Heart left ventricle (tissue), 16 donors: ENCODE results near the gene SEZ6L2. TPM values are rescaled to one million over a fixed set of nuclear protein-coding genes. Genes with fewer than 3 reads are reported as not detected.

Experiments used
- ATAC-seq, 4 donors: fragments of 200-7000 bp; cut with Tn5 transposase; one replicate each; pipeline ENCODE4 v1.9.1; 2020 to 2022; ENCODE audit warnings: moderate library complexity in 4 of 4, mild to moderate bottlenecking in 3 of 4, moderate number of reproducible peaks in 1 of 4
- DNase-seq, 5 donors: peaks; one replicate each; pipeline ENCODE4 v3.0.0-alpha.2; 2020
- H3K27ac ChIP-seq, 12 donors: fragments of 200-600 bp; sonication (generic) in 4 of 12; one replicate each; pipeline versions ENCODE4 v1.5.0 to v1.8.0; 2016 to 2022; ENCODE audit warnings: mild to moderate bottlenecking in 2 of 12
- H3K27me3 ChIP-seq, 9 donors: fragments of 200-600 bp; sonication (generic) in 2 of 9; one replicate each; pipeline versions ENCODE4 v1.5.1 to v1.8.0; 2016 to 2022; ENCODE audit warnings: mild to moderate bottlenecking in 3 of 9
- H3K36me3 ChIP-seq, 9 donors: fragments of 200-600 bp; sonication (generic) in 2 of 9; one replicate each; pipeline versions ENCODE4 v1.5.0 to v1.8.0; 2018 to 2022; ENCODE audit warnings: mild to moderate bottlenecking in 2 of 9
- H3K4me1 ChIP-seq, 12 donors: fragments of 200-600 bp; sonication (generic) in 4 of 12; one replicate each; pipeline versions ENCODE4 v1.5.0 to v1.8.0; 2016 to 2022; ENCODE audit warnings: mild to moderate bottlenecking in 3 of 12
- H3K4me3 ChIP-seq, 12 donors: fragments of 200-600 bp; sonication (generic) in 4 of 12; one replicate each; pipeline versions ENCODE4 v1.5.0 to v1.8.0; 2017 to 2022; ENCODE audit warnings: mild to moderate bottlenecking in 9 of 12, moderate library complexity in 4 of 12
- H3K9me3 ChIP-seq, 12 donors: fragments of 200-600 bp; sonication (generic) in 4 of 12; one replicate each; pipeline versions ENCODE4 v1.5.0 to v1.8.0; 2016 to 2022; ENCODE audit warnings: mild to moderate bottlenecking in 1 of 12
- CTCF ChIP-seq, 12 donors: fragments of 200-600 bp; sonication (generic) in 4 of 12; IDR thresholded peaks; one replicate each; pipeline versions ENCODE4 v1.5.0 to v1.8.0; 2018 to 2022; ENCODE audit warnings: antibody characterized with exemption in 12 of 12, mild to moderate bottlenecking in 5 of 12
- POLR2A ChIP-seq, 2 donors: fragments of 450-650 bp; IDR thresholded peaks; one replicate each; pipeline ENCODE4 v1.6.1; 2017; ENCODE audit warnings: antibody characterized with exemption in 2 of 2, mild to moderate bottlenecking in 2 of 2, moderate library complexity in 2 of 2
- WGBS, 4 donors: extraction: QIAGEN DNeasy Blood & Tissue Kit in 2 of 4; methylation state at CpG; one replicate each; pipeline versions ENCODE4 v1.1.5 to v1.1.7; 2013 to 2018; 5-methylcytosine and 5-hydroxymethylcytosine counted together
- intact Hi-C, 10 donors: fragments of 100-400 bp; cut with DNase I; formaldehyde crosslinking; loops; one replicate each; pipeline versions ENCODE4 v1.11.1 to v1.14.2; 2022
- polyA plus RNA-seq, 2 donors: library from polyadenylated mRNA; stranded (reverse); fragments of 200-250 nt; gene quantifications; one replicate each; pipeline ENCODE4 v1.2.3, GENCODE V29; 2013
- total RNA-seq, 9 donors: library from RNA; depleted of rRNA in 2 of 9; stranded (reverse); fragments of >200 nt in 2 of 9; fragmentation: NEBNext Ultra II Directional in 3 of 9; extraction: Animal tissue kit (Norgen Biotek cat#: 25700) in 3 of 9; gene quantifications; one replicate each; pipeline versions ENCODE4 v1.1.0 to v1.2.4, GENCODE V29; 2016 to 2023
- donor health status: ischemic (EF 13 %, LVEDD 7.1; RV severe dilation, severe dysfunction).
- donor health status: healthy with polysubstance abuse.
- donor health status: DM: no; HTN: yes; CAD: no.
- donor health status: DM: no; HTN: no; CAD: no.
- donor health status: ischemic (EF 25% LVEDD 6.9; RV normal size, moderate dysfunction).
- donor health status: ischemic (EF 25% LVEDD 5.7; RV mildly dilated, moderate dysfunction).
- donor health status: healthy.
- donor health status: DM: yes; HTN: yes; CAD: no.
- donor health status: ischemic (EF 35%, LVEDD 5.7; RV mildly dilated, moderate dysfunction).
- donor health status: nonischemic (EF 11% LVEDD 7.7; RV severe dilation, severe dysfunction).
- donor health status: DM: yes; HTN: yes; CAD: no.
- donor health status: PGD.
- donor health status: ischemic (EF 29% LVEDD 5.4; RV normal size, mild dysfunction).
- donor health status: nonischemic (EF 23%, LVEDD 6.1; RV moderate dilation, normal function).

Gene SEZ6L2
- total and polyA plus RNA-seq, 11 donors = 0.15 to 8.9 (median 1.1) TPM; not detected in 1

GRCh38 chr16:29863669-29863984 lies 35.7 kb downstream of the SEZ6L2 start:
- Histone ChIP-seq H3K27ac (peak overlapping the region in 11 of 12 donors; percentile 84 to 97 (median 95)), H3K4me1 (peaks cover 0 to 27% (median 16%) of the 10 kb centered on the region in 12 donors), H3K36me3 (peaks cover 0 to 29% (median 24%) of the 10 kb centered on the region in 9 donors), H3K27me3 (no peaks in the 10 kb centered on the region), H3K9me3 (no peaks in the 10 kb centered on the region), H3K4me3 (peak overlapping the region in 9 of 12 donors; percentile 79 to 100 (median 94))
- TF ChIP-seq POLR2A (IDR thresholded peaks at IDR 0.05) (no peak), CTCF (IDR thresholded peaks at IDR 0.05) (no peak)
- DNase-seq = no peak
- WGBS, 4 donors = 28 to 38% (median 35%) methylated on average over 14 to 16 of the region's 16 CpGs
- intact Hi-C loops = loop anchor here in 8 of 10 donors (2.0 to 10.0 kb wide), 9 partner anchors 41 to 161 kb away; partner anchors contain the start of genes C16orf92 (in 3 of the 8), PAGR1 (in 3 of the 8), HIRIP3 (in 2 of the 8) and INO80E (in 2 of the 8)
- no peak for ATAC-seq

- peak within 1 kb of the TSS; percentile 84 to 97 (median 94) for H3K27ac ChIP-seq
- TF ChIP-seq POLR2A (IDR thresholded peaks at IDR 0.05) = peak in 1 of 2 donors; percentile 48
- peak; percentile 34 to 76 (median 46) for TF ChIP-seq CTCF (IDR thresholded peaks at IDR 0.05)
- 0 to 1% (median 0%) methylated on average over 36 to 57 of the region's 57 CpGs for WGBS, 4 donors
- H3K9me3 ChIP-seq = no peaks in the 10 kb centered on the region
- ATAC-seq (peak; percentile 98 to 99 (median 98)), DNase-seq (peak; percentile 94 to 97 (median 94))
- H3K4me1 ChIP-seq = peaks cover 0 to 27% (median 16%) of the 10 kb centered on the region in 12 donors
- no peaks in the 10 kb centered on the region for H3K27me3 ChIP-seq
- intact Hi-C loops = loop anchor here in 8 of 10 donors (2.0 to 10.0 kb wide), 9 partner anchors 41 to 162 kb away; partner anchors contain the start of genes C16orf92 (in 3 of the 8), PAGR1 (in 3 of the 8), HIRIP3 (in 2 of the 8) and INO80E (in 2 of the 8)
- peak within 1 kb of the TSS; percentile 79 to 100 (median 95) for H3K4me3 ChIP-seq
- H3K36me3 ChIP-seq = peaks cover 0 to 35% (median 29%) of the 10 kb centered on the region in 9 donors
These were observed 36.3 kb downstream of the SEZ6L2 start, which contains the start of gene CDIPT for GRCh38 chr16:29862884-29863668. CDIPT (minus strand) TSS chr16:29863226; CDS start chr16:29862857, 369 bp downstream.

GRCh38 chr16:29862383-29862883 lies 36.9 kb downstream of the SEZ6L2 start:
- peak overlapping the region; percentile 79 to 100 (median 95) for H3K4me3 ChIP-seq
- H3K9me3 ChIP-seq = no peaks in the 10 kb centered on the region
- TF ChIP-seq CTCF (IDR thresholded peaks at IDR 0.05) (peak in 2 of 12 donors; percentile 8 to 17), POLR2A (IDR thresholded peaks at IDR 0.05) (no peak)
- intact Hi-C loops = loop anchor here in 8 of 10 donors (2.0 to 10.0 kb wide), 9 partner anchors 40 to 162 kb away; partner anchors contain the start of genes C16orf92 (in 3 of the 8), PAGR1 (in 3 of the 8), HIRIP3 (in 2 of the 8) and INO80E (in 2 of the 8)
- peak overlapping the region; percentile 84 to 97 (median 94) for H3K27ac ChIP-seq
- no peaks in the 10 kb centered on the region for H3K27me3 ChIP-seq
- H3K4me1 ChIP-seq = peaks cover 0 to 27% (median 16%) of the 10 kb centered on the region in 12 donors
- ATAC-seq (peak in 2 of 4 donors; percentile 2 to 11), DNase-seq (peak in 2 of 5 donors; percentile 31 to 46)
- WGBS, 4 donors = 1 to 4% (median 2%) methylated on average over 11 to 27 of the region's 27 CpGs
- H3K36me3 ChIP-seq = peaks cover 0 to 38% (median 29%) of the 10 kb centered on the region in 9 donors
